ENCODE data around the gene DBN1. TPM values are rescaled to one million over a fixed set of nuclear protein-coding genes. Genes with fewer than 3 reads are reported as not detected.

Gene DBN1
- total and polyA plus RNA-seq, 12 donors, result 5.1 to 47.1 (median 12.6) TPM

- H3K4me1 ChIP-seq (replicated peaks in 1 of 2), result peaks cover 18 to 20% of the 10 kb centered on the region in 2 donors
- WGBS, 4 donors, result 60 to 72% (median 66%) methylated on average over 6 of the region's 6 CpGs
- intact Hi-C loops (cut with DNase I), result no loop called here
- H3K9me3 ChIP-seq (replicated peaks in 1 of 3), result no peaks in the 10 kb centered on the region
- no peak for DNase-seq
- no peaks in the 10 kb centered on the region for H3K36me3 ChIP-seq (replicated peaks in 1 of 2)
- H3K27ac ChIP-seq, result peak overlapping the region in 2 of 5 donors; percentile 71 to 79
- no peak overlapping the region for H3K4me3 ChIP-seq
- no peak for TF ChIP-seq POLR2A (IDR thresholded peaks at IDR 0.05)
- TF ChIP-seq, protein P1, sequence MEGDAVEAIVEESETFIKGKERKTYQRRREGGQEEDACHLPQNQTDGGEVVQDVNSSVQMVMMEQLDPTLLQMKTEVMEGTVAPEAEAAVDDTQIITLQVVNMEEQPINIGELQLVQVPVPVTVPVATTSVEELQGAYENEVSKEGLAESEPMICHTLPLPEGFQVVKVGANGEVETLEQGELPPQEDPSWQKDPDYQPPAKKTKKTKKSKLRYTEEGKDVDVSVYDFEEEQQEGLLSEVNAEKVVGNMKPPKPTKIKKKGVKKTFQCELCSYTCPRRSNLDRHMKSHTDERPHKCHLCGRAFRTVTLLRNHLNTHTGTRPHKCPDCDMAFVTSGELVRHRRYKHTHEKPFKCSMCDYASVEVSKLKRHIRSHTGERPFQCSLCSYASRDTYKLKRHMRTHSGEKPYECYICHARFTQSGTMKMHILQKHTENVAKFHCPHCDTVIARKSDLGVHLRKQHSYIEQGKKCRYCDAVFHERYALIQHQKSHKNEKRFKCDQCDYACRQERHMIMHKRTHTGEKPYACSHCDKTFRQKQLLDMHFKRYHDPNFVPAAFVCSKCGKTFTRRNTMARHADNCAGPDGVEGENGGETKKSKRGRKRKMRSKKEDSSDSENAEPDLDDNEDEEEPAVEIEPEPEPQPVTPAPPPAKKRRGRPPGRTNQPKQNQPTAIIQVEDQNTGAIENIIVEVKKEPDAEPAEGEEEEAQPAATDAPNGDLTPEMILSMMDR (IDR thresholded peaks at IDR 0.05), result no peak
- H3K27me3 ChIP-seq, result no peaks in the 10 kb centered on the region
Observed at GRCh38 chr5:177448244-177448950, 25.0 kb downstream of the DBN1 start.

GRCh38 chr5:177447611-177448243 lies 25.7 kb downstream of the DBN1 start:
- WGBS, 4 donors, result 5 to 7% (median 6%) methylated on average over 7 to 23 of the region's 23 CpGs
- Histone ChIP-seq H3K4me3 (peak overlapping the region in 1 of 4 donors; percentile 77), H3K36me3 (replicated peaks in 1 of 2) (no peaks in the 10 kb centered on the region), H3K27ac (peak overlapping the region in 3 of 5 donors; percentile 33 to 79 (median 71)), H3K9me3 (replicated peaks in 1 of 3) (no peaks in the 10 kb centered on the region), H3K4me1 (replicated peaks in 1 of 2) (peaks cover 18 to 20% of the 10 kb centered on the region in 2 donors), H3K27me3 (no peaks in the 10 kb centered on the region)
- peak; percentile 90 to 95 (median 94) for DNase-seq
- TF ChIP-seq, protein P1 (IDR thresholded peaks at IDR 0.05), result peak in 3 of 6 experiments; percentile 11 to 28 (median 14)
- peak in 1 of 2 donors; percentile 47 for TF ChIP-seq POLR2A (IDR thresholded peaks at IDR 0.05)
- intact Hi-C loops (cut with DNase I), result no loop called here

GRCh38 chr5:177447066-177447610 lies 26.3 kb downstream of the DBN1 start:
- H3K36me3 ChIP-seq (replicated peaks in 1 of 2), result no peaks in the 10 kb centered on the region
- peaks cover 18 to 20% of the 10 kb centered on the region in 2 donors for H3K4me1 ChIP-seq (replicated peaks in 1 of 2)
- peak overlapping the region in 3 of 4 donors; percentile 7 to 77 (median 13) for H3K4me3 ChIP-seq
- no peak for TF ChIP-seq POLR2A (IDR thresholded peaks at IDR 0.05)
- TF ChIP-seq, protein P1 (IDR thresholded peaks at IDR 0.05), result no peak
- H3K27me3 ChIP-seq, result no peaks in the 10 kb centered on the region
- H3K27ac ChIP-seq, result peak overlapping the region in 3 of 5 donors; percentile 33 to 79 (median 71)
- WGBS, 4 donors, result 0 to 1% (median 0%) methylated on average over 9 to 46 of the region's 52 CpGs; no CpG with 5 or more reads in 1 of the 4 donors
- intact Hi-C loops (cut with DNase I), result no loop called here
- DNase-seq, result peak; percentile 44 to 76 (median 59)
- no peaks in the 10 kb centered on the region for H3K9me3 ChIP-seq (replicated peaks in 1 of 3)

All from adrenal gland (tissue), 12 donors.